HepG2 (cell line): ENCODE data around the gene CDH23. TPM values are rescaled to one million over a fixed set of nuclear protein-coding genes. Genes with fewer than 3 reads are reported as not detected.
A peak's percentile ranks its signal among the peaks of the same experiment; 100 is the strongest.

Source experiments
- ATAC-seq: fragments of 200-7000 bp; cut with Tn5 transposase; 3 replicates; pipeline ENCODE4 v1.9.1; 2020; ENCODE audit warnings: mild to moderate bottlenecking, moderate library complexity
- BruUV-seq: library from RNA; stranded (reverse); fragments of 400-500 nt; replicated peaks from 2 replicates; lab custom pipeline; 2021; lab: Mats Ljungman, UMichigan
- CTCF ChIA-PET: fragments of 300-600 bp; formaldehyde crosslinking; extraction: SDS; loops from one replicate; lab custom pipeline; 2021; ENCODE audit warnings: low total read pairs, inconsistent platforms, low intra/inter-chr PET ratio; lab: Yijun Ruan, JAX
- POLR2A ChIA-PET: fragments of 350-600 bp; sonication (Branson Sonifier 250); formaldehyde crosslinking; loops from one replicate; lab custom pipeline; 2020; ENCODE audit warnings: antibody characterized with exemption, inconsistent platforms; lab: Yijun Ruan, JAX
- DNase-seq: peaks from one replicate; pipeline ENCODE4 v3.0.0-alpha.2; 2015; ENCODE audit warnings: low spot score
- FAIRE-seq: peaks from 3 replicates; lab custom pipeline; 2011; peaks lifted over from hg19 to GRCh38; lab: Jason Lieb, UNC
- H2AFZ ChIP-seq: one replicate; pipeline ENCODE4 v1.6.1; 2011; ENCODE audit warnings: low read length, inconsistent platforms
- H3K27ac ChIP-seq: fragments of 300-600 bp; 3 replicates; pipeline ENCODE4 v1.8.0; 2011; ENCODE audit warnings: mixed run types, mild to moderate bottlenecking, mixed read lengths, low read length, inconsistent platforms; ENCODE audit not compliant: insufficient read depth; ENCODE audit errors: extremely low read length
- H3K27me3 ChIP-seq, 2 experiments: fragments of 200-600 bp in 1 of 2; 2 replicates in 1 of 2; 3 replicates in 1 of 2; pipeline versions ENCODE4 v1.6.0 to v1.8.0; 2011; ENCODE audit warnings: low read length in 2 of 2, mild to moderate bottlenecking in 2 of 2, moderate library complexity in 2 of 2, inconsistent platforms in 1 of 2; ENCODE audit not compliant: insufficient read depth in 2 of 2, control insufficient read depth in 1 of 2
- H3K36me3 ChIP-seq, 2 experiments: fragments of 200-600 bp in 1 of 2; replicated peaks in 1 of 2; 2 replicates in 1 of 2; 3 replicates in 1 of 2; pipeline versions ENCODE4 v1.5.1 to v1.8.0; 2011; ENCODE audit warnings: low read length in 2 of 2, inconsistent platforms in 1 of 2; ENCODE audit not compliant: insufficient read depth in 2 of 2, control insufficient read depth in 1 of 2
- H3K4me1 ChIP-seq: 2 replicates; pipeline ENCODE4 v1.5.1; 2012; ENCODE audit warnings: low read length, inconsistent platforms; ENCODE audit not compliant: insufficient read depth
- H3K4me2 ChIP-seq: 2 replicates; pipeline ENCODE4 v1.6.0; 2011; ENCODE audit warnings: low read depth, low read length, inconsistent platforms
- H3K4me3 ChIP-seq, 3 experiments: fragments of 200-600 bp in 1 of 3; sonication (generic), shearing (Covaris generic) in 1 of 3; replicated peaks in 1 of 3; 2 replicates each; pipeline ENCODE4 v1.5.1; 2011 to 2016; ENCODE audit warnings: low read length in 3 of 3, inconsistent platforms in 2 of 3, low read depth in 2 of 3, mild to moderate bottlenecking in 2 of 3, control low read depth in 1 of 3, mixed read lengths in 1 of 3; ENCODE audit not compliant: insufficient read depth in 1 of 3
- H3K79me2 ChIP-seq: one replicate; pipeline ENCODE4 v1.6.1; 2011; ENCODE audit warnings: low read length, inconsistent platforms; ENCODE audit not compliant: insufficient read depth
- H3K9ac ChIP-seq: 2 replicates; pipeline ENCODE4 v1.6.0; 2011; ENCODE audit warnings: mild to moderate bottlenecking, low read depth, low read length, inconsistent platforms; ENCODE audit not compliant: insufficient read depth
- H3K9me3 ChIP-seq: 2 replicates; pipeline ENCODE4 v1.5.1; 2012; ENCODE audit warnings: mild to moderate bottlenecking, low read length
- H4K20me1 ChIP-seq: 2 replicates; pipeline ENCODE4 v1.6.0; 2011; ENCODE audit warnings: inconsistent platforms, mild to moderate bottlenecking, low read length, moderate library complexity; ENCODE audit not compliant: insufficient read depth
- EP300 ChIP-seq, 3 experiments: sonication (generic) in 1 of 3; formaldehyde crosslinking in 1 of 3; IDR thresholded peaks; 2 replicates each; pipeline versions ENCODE4 v1.5.1 to v1.6.1; 2011 to 2020; ENCODE audit warnings: low read depth in 2 of 3, low read length in 2 of 3, borderline replicate concordance in 1 of 3, improper control_type of control experiment in 1 of 3, mild to moderate bottlenecking in 1 of 3, missing genetic modification reagents in 1 of 3, moderate library complexity in 1 of 3
- NFIC ChIP-seq: IDR thresholded peaks from 2 replicates; pipeline ENCODE4 v1.6.1; 2012; ENCODE audit warnings: mild to moderate bottlenecking, low read length, inconsistent platforms
- RORA ChIP-seq: sonication (generic); formaldehyde crosslinking; IDR thresholded peaks from 2 replicates; pipeline ENCODE4 v1.5.0; 2020; ENCODE audit warnings: mild to moderate bottlenecking, missing genetic modification reagents, moderate library complexity
- TCF12 ChIP-seq, 2 experiments: fragments of 450-650 bp in 1 of 2; sonication (generic) in 1 of 2; formaldehyde crosslinking in 1 of 2; IDR thresholded peaks; 2 replicates each; pipeline versions ENCODE4 v1.6.1 to v1.8.0; 2017 to 2022; ENCODE audit warnings: antibody characterized with exemption in 1 of 2, mild to moderate bottlenecking in 1 of 2, missing genetic modification reagents in 1 of 2, moderate library complexity in 1 of 2
- TCF7 ChIP-seq: sonication (generic); IDR thresholded peaks from 2 replicates; pipeline ENCODE4 v1.6.1; 2016; ENCODE audit warnings: antibody characterized with exemption, low read depth
- ZBTB21 ChIP-seq: sonication (generic); formaldehyde crosslinking; IDR thresholded peaks from 2 replicates; pipeline ENCODE4 v1.4.0; 2020; ENCODE audit warnings: missing genetic modification reagents
- ZNF124 ChIP-seq: sonication (generic); formaldehyde crosslinking; IDR thresholded peaks from 2 replicates; pipeline ENCODE4 v1.4.0; 2020; ENCODE audit warnings: missing genetic modification reagents
- ZNF160 ChIP-seq: sonication (generic); formaldehyde crosslinking; IDR thresholded peaks from 2 replicates; pipeline ENCODE4 v1.8.0; 2022; ENCODE audit warnings: mild to moderate bottlenecking, inconsistent platforms, missing genetic modification reagents
- ZNF768 ChIP-seq: sonication (generic); formaldehyde crosslinking; IDR thresholded peaks from 2 replicates; pipeline ENCODE4 v1.4.0; 2020; ENCODE audit warnings: missing genetic modification reagents
- WGBS: methylation state at CpG from one replicate; pipeline ENCODE4 v1.1.6; 2017; ENCODE audit warnings: low lambda C conversion rate; 5-methylcytosine and 5-hydroxymethylcytosine counted together
- in situ Hi-C: cut with HindIII; loops from 2 replicates; pipeline ENCODE4 v1.10.0; 2017; ENCODE audit warnings: low pct_unique_long_range_greater_than_20kb; ENCODE audit not compliant: extremely low pct_ligation_motif_present
- intact Hi-C: fragments of 100-400 bp; cut with micrococcal nuclease; formaldehyde crosslinking; loops from one replicate; pipeline ENCODE4 v1.10.0; 2022; ENCODE audit not compliant: unreplicated experiment
- polyA plus RNA-seq, 8 experiments: library from polyadenylated mRNA; depleted of rRNA in 3 of 8; stranded (reverse) in 7 of 8; unstranded in 1 of 8; fragments of >200 nt; fragmentation: Illumina TruSeq in 4 of 8; extraction: Trizol in 4 of 8; gene quantifications; 2 replicates each; pipeline versions ENCODE4 v1.2.1 to v1.2.3, GENCODE V29; 2011 to 2016; ENCODE audit warnings: low read depth in 4 of 8, missing spikeins in 1 of 8, mixed read lengths in 1 of 8; ENCODE audit not compliant: insufficient read depth in 1 of 8
- total RNA-seq, 5 experiments: library from RNA; depleted of rRNA; stranded (reverse); fragments of >200 nt; fragmentation: Illumina TruSeq; extraction: Trizol; gene quantifications; 2 replicates each; pipeline ENCODE4 v1.2.3, GENCODE V29; 2016; ENCODE audit warnings: low read depth in 1 of 5
- TF ChIP-seq, protein P1 (sequence below): sonication (generic); formaldehyde crosslinking; IDR thresholded peaks from 2 replicates; pipeline ENCODE4 v1.5.1; 2020; ENCODE audit warnings: missing genetic modification reagents, mild to moderate bottlenecking, borderline replicate concordance
- TF ChIP-seq, protein P2 (sequence below): sonication (generic); formaldehyde crosslinking; IDR thresholded peaks from 2 replicates; pipeline ENCODE4 v1.9.0; 2021; ENCODE audit warnings: missing genetic modification reagents, borderline replicate concordance

CDH23 gene
- total and polyA plus RNA-seq, 2 of the 13 experiments (the other 11 are each of a cell fraction or from before 2014, with no cell fraction given) = 0.13 TPM; not detected in 1

DNA sequence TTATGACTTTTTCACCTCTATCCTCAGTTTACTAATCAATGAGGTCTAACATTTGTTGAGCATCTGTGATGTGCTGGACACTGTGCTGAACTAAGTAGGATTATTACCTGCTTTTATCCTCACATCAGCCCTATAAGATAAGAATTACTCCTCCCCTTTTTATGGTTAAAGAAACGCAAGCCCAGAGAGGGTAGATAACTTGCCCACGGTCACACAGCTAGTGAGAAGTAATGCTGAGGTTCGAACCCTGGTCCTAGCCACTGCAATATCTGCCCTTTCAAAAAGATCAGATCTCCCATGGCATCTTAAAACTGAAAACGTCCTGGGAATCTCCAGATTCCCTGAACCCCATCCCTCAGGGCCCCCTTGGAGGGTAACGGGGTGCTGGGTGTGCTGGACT is 204.6 kb downstream of the CDH23 start:
- H3K9ac ChIP-seq = no peak overlapping the region
- no peaks in the 10 kb centered on the region for H3K36me3 ChIP-seq
- WGBS = 32% methylated on average over 5 of the region's 5 CpGs
- intact Hi-C loops = loop anchor here (10.0 kb wide), 1 partner anchor 286 kb away; the partner anchor contains the start of gene SLC29A3
- FAIRE-seq (no peak), ATAC-seq (no peak), DNase-seq (no peak)
- no peak overlapping the region for H3K4me2 ChIP-seq
- H3K4me3 ChIP-seq = no peak overlapping the region
- H3K79me2 ChIP-seq = no peaks in the 10 kb centered on the region
- no peaks in the 10 kb centered on the region for H4K20me1 ChIP-seq
- POLR2A ChIA-PET = no interaction called here
- H3K9me3 ChIP-seq = no peaks in the 10 kb centered on the region
- BruUV-seq = no TSS peak
- TF ChIP-seq TCF7 = no peak
- TF ChIP-seq ZNF124 (CRISPR knock-in tag) = no peak
- TF ChIP-seq EP300 (IDR thresholded peaks at IDR 0.05; ENCODE audit: low read depth in 2 of 2, low read length in 2 of 2) = no peak
- TF ChIP-seq EP300 (CRISPR knock-in tag; IDR thresholded peaks at IDR 0.05; ENCODE audit: borderline replicate concordance) = no peak
- no peak for TF ChIP-seq TCF12 (IDR thresholded peaks at IDR 0.05)
- TF ChIP-seq TCF12 (CRISPR knock-in tag; IDR thresholded peaks at IDR 0.05) = no peak
- peak; percentile 39; the same call in 1 of the 2 replicates for TF ChIP-seq ZNF768 (CRISPR knock-in tag)
- no peak for TF ChIP-seq NFIC
- no peak for TF ChIP-seq ZBTB21 (CRISPR knock-in tag)
- no peak for TF ChIP-seq ZNF160 (CRISPR knock-in tag)
- in situ Hi-C loops = no loop called here
- no peak overlapping the region for H3K27ac ChIP-seq
- no peak overlapping the region for H2AFZ ChIP-seq
- peaks cover 24% of the 10 kb centered on the region for H3K4me1 ChIP-seq
- CTCF ChIA-PET = no interaction called here
- H3K27me3 ChIP-seq = no peaks in the 10 kb centered on the region; a peak in 2 of 5 replicates

DNA sequence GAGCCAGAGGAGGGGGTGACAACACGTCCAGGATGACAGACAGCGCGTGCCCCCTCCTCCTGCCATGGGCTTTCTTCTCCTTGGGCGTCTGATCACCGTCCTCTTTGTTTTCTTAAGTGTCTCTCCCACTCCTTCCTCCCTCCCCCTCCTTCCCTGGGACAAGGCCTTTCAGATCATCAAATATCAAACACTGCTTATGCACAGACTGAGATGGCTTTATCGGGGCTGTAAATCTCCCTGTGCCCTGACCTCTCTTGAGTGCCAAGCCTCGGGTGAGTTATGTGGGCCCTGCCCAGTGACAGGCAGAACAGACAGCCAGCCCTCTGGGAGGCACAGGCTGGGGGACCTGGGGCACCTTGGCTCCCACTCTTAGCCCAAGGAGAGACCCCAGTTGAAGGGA is 206.4 kb downstream of the CDH23 start:
- WGBS = 38% methylated on average over 7 of the region's 7 CpGs
- CTCF ChIA-PET = no interaction called here
- in situ Hi-C loops = no loop called here
- TF ChIP-seq, protein P1, sequence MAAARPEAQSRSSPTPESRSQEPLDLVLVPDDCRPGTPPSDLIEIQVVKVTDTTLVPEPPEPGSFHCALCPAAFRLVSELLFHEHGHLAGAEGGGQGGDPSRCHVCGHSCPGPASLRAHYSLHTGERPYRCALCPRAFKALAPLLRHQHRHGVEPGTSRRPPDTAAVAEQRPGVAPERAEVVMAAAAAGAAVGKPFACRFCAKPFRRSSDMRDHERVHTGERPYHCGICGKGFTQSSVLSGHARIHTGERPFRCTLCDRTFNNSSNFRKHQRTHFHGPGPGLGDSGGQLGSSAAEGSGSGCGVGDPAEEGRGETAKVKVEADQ (CRISPR knock-in tag) = no peak
- TF ChIP-seq RORA (CRISPR knock-in tag) = no peak
- TF ChIP-seq, protein P2, sequence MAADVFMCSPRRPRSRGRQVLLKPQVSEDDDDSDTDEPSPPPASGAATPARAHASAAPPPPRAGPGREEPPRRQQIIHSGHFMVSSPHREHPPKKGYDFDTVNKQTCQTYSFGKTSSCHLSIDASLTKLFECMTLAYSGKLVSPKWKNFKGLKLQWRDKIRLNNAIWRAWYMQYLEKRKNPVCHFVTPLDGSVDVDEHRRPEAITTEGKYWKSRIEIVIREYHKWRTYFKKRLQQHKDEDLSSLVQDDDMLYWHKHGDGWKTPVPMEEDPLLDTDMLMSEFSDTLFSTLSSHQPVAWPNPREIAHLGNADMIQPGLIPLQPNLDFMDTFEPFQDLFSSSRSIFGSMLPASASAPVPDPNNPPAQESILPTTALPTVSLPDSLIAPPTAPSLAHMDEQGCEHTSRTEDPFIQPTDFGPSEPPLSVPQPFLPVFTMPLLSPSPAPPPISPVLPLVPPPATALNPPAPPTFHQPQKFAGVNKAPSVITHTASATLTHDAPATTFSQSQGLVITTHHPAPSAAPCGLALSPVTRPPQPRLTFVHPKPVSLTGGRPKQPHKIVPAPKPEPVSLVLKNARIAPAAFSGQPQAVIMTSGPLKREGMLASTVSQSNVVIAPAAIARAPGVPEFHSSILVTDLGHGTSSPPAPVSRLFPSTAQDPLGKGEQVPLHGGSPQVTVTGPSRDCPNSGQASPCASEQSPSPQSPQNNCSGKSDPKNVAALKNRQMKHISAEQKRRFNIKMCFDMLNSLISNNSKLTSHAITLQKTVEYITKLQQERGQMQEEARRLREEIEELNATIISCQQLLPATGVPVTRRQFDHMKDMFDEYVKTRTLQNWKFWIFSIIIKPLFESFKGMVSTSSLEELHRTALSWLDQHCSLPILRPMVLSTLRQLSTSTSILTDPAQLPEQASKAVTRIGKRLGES (CRISPR knock-in tag) = no peak

More for the DNA sequence above, 206.4 kb downstream of the CDH23 start:
- DNase-seq (no peak), FAIRE-seq (no peak), ATAC-seq (no peak)
- Histone ChIP-seq H3K36me3 (no peaks in the 10 kb centered on the region), H4K20me1 (no peaks in the 10 kb centered on the region), H3K4me1 (peaks cover 14% of the 10 kb centered on the region), H3K4me3 (no peak overlapping the region), H3K27me3 (no peaks in the 10 kb centered on the region; a peak in 2 of 5 replicates), H3K9me3 (no peaks in the 10 kb centered on the region), H3K79me2 (no peaks in the 10 kb centered on the region), H3K27ac (no peak overlapping the region), H3K9ac (no peak overlapping the region), H2AFZ (no peak overlapping the region), H3K4me2 (no peak overlapping the region)
- intact Hi-C loops = loop anchor here (10.0 kb wide), 1 partner anchor 288 kb away; the partner anchor contains the start of gene SLC29A3
- no TSS peak for BruUV-seq
- POLR2A ChIA-PET = no interaction called here
